Activated T-helper 9 cell treated with anti-CD3 and anti-CD28 coated beads, Interleukin-2, amount 50 U/mL, for 16 hours (primary cell): Measurements from ENCODE around the gene CENPP.

Source experiments
- DNase-seq: peaks from one replicate; pipeline ENCODE4 v3.0.0-alpha.2; 2020; ENCODE audit warnings: low read depth

Gene CENPP

GRCh38 chr9:92480986-92481633 is 155.4 kb downstream of the CENPP start:
- no peak for DNase-seq

- DNase-seq, result no peak
Observed at GRCh38 chr9:92482329-92482728, 156.6 kb downstream of the CENPP start, which contains the start of gene ASPN. Gene ASPN (minus strand): TSS chr9:92482506.

DNA sequence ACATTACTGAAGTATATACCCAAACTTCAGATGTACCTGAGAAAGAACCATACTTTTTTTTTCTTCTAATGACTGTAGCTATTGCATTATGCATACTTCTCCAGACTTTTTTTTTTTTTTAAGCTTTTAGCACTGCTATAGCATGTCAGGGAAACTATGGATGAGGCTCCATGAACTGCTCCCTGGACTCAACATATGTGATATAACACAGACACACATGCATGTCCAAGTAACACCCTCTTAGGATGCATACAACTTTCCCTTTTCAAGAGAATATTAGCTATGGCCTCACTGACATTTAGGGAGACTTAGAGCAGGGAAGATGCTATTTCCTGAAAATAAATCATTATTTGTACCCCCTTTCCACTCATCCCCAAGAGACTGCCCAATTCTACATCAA is 157.1 kb downstream of the CENPP start:
- no peak for DNase-seq

GRCh38 chr9:92483627-92484545 is 158.1 kb downstream of the CENPP start:
- DNase-seq, result no peak

- DNase-seq, result no peak
Observed at GRCh38 chr9:92484563-92484962, 158.8 kb downstream of the CENPP start.

DNA sequence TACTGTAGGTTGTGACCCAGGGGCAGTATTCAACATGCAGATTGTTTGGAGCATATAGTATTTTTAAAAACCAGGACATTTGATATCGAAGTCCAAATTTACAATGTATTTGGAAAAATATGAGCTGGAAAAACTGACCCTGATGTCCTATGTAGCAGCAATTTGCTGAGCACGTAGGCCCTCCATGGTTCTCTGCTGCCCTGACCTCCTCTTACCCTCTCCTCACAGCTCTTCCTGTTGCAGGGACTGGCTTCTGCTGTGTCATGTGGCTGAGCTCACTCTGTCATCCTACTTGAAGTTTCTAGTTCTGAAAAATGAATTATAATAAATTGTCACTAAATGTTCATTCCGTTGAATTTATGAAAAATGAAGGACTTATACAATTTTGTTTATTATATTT is 160.6 kb downstream of the CENPP start:
- no peak for DNase-seq

DNA sequence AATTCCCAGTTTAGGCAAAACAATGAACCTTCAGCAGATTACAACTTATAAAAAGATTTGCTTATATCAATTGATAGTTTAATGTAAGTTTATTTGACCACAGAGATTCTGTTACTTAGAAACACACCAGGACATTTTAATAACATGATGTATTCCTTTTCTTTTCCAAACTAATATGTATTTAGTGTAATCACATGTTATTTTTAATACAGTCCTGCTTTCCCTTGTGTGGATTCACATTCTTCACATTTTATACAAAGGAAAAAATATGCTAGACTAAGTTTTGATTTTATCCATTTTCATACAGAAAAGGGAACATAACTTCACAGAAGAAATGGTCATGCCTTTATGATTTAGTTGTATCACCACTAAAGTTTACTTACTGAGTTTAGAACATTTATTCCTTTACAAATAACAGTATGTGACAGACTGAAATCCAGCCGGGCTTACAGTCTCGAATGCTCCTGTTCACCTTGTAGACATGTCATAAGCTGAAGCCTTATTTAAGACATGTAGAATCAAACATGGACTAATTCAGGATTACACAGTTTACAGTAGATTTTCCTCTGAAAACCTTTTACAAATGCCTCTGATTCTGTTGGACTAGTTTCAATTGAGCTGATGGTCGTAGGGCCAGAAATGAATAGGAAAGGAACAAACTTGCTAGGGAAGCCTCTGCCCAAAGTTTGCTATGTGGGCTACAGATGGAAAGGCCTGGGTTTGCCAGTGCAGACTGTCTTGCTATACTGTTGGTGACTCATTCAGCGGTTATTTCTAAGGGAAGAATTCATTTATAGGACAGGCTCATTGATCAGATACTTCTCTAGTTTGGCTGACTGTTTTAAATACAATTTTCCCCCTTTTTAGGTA is 163.2 kb downstream of the CENPP start:
- DNase-seq, result no peak

DNA sequence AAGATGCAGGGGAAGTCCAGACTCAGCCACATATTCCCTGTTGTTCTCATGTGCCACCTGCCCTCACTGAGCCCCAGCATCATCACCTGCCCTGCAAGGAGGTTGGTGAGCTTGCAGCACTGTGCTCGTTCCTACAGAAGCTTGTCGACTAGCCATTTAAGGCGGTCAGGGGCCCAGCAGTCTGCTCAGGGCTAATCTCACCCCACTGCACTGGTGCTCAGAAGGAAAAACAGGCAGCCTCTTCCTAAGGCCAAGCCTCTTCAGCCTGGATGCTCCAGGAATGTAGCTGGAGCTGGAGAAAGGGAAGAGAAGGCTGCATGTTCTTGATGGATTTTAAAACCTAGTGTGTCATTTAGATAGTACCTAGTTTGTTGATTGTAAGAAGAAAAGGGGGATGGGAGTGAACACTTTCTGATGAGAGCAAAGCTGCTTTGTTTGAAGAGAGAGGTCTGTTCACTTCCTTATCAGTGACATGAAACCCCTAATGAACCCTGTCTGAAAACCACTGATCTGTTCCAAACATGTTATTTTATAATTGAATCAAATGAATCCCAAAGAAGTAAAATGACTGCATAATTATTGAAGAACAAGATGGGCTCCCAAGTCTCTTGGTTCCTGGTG is 167.1 kb downstream of the CENPP start:
- DNase-seq, result no peak

- no peak for DNase-seq
Observed at GRCh38 chr9:92493749-92494387, 168.1 kb downstream of the CENPP start.

DNA sequence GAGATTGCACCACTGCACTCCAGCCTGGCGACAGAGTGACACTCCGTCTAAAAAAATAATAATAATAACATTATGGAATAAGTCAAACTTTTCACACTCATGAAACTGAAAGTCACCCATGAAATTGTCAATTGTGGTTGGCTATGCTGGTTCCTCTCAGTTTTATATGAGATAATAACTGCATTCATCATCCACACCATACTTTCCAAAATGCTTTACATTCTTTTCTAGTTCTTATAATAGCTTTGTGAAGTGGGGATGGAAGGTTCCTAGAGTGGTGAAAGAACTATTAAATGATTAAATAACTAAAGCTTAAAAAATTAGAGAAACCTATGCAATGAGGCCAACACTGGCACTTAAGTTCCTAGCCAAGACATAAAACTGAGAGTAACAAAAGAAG is 169.1 kb downstream of the CENPP start:
- no peak for DNase-seq

DNA sequence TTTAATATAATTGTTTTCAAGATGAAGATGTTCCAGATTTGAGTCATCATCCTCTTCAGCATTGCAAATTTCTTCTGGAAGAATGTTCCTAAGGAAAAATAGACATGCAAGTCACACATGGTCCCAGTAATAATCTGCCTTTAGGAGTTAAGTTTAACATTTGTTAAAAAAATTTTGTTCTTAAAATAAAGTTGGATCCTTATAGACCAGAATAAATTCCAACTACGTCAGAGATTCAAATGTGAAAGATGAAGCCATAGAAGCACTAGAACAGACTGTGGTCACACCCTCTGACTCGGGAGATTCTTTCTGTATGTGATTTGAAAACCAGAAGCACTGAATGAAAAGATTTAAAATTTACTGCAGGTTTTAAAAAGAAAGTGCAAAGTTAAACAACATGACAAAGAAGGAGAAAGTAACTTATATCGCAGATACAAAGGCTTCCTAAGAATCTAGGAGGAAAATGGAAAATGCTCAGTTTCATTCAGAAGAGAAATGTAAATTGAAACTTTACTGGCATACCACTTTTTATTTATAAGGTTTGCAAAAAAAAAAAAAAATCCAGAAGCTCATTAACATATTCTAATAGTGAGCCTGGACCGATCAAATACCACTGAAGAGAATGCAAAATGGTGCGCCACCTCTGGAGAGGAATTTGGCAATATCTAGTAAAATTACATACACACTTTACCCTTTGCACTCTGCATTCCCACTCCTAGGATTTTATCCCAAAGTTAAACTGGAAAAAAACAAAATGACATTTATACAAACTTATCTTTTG is 170.8 kb downstream of the CENPP start:
- DNase-seq, result no peak

- DNase-seq, result no peak
Observed at GRCh38 chr9:92499701-92500100, 173.9 kb downstream of the CENPP start.

DNA sequence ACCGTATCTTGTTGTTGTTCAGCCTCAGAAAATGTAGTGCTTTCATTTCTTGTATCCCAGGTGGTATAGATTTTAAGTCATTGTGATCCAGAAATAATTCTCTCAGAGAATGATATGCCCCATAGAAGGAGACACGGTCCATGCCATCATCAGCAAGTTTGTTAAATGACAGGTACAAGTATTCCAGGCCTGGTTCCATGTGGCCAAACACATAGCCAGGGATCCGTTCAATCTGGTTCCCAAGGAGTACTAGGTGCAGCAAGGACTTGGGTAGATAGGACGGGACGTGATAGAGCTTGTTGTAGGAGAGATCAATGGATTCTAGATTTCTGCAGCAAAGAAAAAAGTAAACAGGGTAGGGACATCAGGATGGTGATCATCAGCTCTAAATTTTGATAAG is 175.0 kb downstream of the CENPP start:
- DNase-seq, result no peak

DNA sequence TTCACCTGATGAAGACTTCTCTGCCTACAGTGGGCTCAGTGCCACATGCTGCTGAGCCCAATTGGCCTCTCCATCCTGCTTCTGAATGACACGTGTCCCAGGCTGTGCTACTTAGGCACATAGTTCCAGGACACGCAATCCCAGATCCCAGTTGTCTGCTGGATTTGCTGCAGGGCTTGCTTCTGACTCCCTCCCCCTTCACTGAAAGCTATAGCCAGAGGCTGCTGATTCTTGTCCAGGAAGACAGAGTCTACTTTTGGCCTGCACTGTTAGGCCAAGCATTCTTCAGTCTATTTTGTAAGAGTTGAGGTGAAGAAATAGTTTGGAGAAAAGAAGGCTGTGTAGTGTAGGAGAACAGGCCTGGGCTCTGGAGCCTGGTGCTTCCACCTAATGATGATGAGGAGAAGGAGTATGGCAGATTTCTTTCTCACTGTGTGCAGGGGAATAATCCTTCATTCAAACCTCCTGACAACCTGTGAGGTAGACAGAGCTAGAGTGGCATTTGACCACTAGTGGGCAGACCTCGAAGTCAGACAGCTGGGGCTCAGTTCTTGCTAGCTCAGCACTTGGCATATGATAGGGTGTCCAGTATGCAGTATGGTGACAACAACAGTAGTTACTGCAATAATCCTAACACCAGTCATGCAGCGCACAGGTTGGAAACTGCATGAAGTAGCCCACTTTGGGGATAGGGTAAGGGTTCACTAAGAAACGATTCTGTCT is 176.1 kb downstream of the CENPP start:
- no peak for DNase-seq

GRCh38 chr9:92503156-92503555 is 177.4 kb downstream of the CENPP start:
- DNase-seq, result no peak

DNA sequence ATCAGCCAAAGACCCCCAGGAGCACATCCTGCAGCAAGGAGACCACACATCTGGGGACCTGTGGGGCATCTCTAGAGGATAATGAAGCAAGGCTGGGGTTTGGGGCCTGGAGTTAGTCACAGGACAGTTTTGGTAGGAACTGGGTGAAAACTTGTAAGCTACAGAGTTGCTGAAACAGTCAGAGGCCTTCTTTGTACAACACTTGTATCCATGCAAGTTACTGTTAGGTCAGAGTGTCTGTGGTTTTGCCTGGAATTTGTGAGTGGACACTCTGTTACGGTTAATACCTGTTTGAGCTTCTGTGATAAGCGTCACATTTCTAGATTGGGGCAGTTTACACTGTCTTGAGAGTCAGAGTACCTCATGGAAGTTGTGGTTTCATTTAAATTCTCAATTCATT is 179.1 kb downstream of the CENPP start:
- DNase-seq, result no peak

DNA sequence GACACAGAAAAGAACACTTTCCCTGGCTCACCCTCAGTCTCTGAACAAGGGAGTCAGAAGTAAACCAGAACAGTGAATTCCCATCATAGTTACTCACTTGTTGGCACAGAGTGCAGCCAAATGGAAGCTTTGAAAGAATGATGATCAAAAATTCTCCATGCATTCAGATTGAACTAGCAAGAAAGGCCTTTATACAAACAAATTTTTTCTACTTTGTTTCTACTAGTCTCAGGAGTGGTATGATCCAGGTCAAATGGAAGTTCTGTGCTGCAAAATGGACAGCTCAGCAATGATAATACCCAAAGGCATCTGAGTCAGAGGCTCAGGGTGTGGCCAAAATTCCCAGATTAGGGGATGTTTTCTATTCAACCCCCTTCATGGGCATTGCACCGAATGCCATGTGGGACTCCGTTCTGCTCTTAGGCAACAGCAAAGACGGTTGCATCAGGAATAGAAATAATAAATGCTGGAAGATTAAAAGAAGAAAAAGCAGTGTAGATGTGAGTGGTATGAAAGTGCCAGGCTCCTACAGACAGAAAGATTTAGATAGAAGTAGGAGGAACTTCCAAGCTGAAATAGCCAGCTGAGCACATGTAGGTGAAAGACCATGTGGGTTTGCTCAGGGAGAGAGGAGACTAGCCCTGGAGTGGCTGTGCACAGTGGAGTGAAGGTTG is 180.6 kb downstream of the CENPP start:
- no peak for DNase-seq

GRCh38 chr9:92507005-92507404 is 181.3 kb downstream of the CENPP start:
- DNase-seq, result no peak

DNA sequence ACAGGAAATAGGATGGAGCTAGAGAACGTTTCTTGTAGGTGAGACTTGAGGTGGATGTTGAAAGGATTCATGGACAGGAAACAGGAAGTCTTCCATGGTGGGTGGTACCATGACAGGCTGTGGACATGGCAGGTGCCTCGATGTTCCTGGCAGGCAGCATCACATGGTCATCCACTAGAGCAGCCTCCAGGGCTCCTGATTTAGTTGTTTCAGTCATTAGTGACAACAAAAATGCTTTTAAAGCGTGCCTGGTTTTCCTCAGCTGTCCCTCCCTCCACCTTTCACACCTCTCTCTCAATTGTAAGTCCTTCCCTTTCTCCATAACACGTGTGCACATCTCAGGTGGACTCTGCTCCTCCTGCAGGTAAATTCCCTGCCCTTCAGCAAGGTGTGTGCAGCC is 181.7 kb downstream of the CENPP start:
- no peak for DNase-seq
